NCI-H2029 (cell line): Measurements from ENCODE around the gene ADAM22.

Experiments
- DNase-seq: peaks from one replicate; lab custom pipeline; 2025; lab: John Stamatoyannopoulos, UW

The ADAM22 gene

DNA sequence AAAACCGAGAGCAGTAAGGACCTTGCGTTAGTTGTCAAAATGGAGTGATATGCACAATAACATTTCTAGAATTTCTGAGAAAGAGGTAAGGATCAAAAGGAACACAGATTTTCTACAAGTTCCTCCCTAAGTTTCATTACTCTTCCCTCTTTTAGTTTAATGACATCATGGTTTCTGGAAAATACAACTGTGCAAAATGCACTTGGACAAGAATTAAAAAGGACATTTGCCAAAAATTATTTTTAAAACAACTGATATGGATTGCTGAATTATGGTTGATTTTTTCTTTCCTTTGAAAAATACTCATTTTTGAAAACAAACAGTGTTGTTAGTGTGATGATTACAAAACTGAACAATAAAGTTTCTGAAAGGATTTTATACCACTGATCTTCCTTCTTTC is 233.7 kb downstream of the ADAM22 start:
- DNase-seq, result no peak

DNA sequence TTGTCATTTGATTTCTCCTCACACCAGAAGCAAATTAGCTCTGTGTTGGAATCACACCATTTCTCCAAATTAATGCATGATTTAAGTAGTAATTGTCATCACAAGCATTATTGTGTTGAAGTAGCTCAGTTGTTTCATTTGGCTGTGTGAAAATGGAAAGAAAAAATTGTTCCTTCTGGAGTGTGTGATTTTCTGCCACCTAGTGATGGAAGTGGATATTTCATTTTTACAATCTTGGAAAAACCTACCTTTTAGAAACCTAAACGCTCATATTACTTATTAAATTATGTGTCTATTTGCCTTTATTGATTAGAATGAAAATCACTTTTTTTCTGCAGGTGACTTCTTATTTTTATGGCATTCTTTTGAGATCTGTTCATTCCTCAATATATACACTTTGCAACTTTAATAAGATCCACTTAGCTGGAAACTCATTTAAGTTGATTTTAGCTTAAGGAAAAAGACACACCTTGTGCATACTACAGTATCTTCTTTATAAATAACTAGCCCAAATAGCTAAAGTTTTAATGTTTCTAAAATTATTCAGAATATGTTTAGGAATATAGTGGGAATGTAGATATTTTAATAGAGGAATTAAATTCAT is 235.8 kb downstream of the ADAM22 start:
- no peak for DNase-seq

DNA sequence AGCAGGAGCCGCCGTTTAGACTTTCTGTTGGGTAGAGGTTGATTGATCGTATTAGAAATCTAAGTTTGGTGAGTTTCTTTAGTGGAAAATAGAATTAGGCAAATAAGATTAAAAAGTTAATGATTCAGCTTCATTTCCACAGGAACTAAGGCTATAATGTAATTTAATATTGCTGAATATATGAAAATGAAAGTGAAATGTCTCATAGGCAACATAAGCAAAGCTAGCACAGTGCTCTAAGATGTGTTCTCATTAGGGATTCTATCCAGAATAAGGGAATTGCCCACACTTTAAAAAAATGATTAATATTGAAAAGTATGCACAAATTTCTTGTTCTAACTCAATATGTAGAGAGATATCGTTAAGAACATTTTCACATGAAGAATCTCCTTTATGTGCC is 238.8 kb downstream of the ADAM22 start:
- DNase-seq, result no peak

DNA sequence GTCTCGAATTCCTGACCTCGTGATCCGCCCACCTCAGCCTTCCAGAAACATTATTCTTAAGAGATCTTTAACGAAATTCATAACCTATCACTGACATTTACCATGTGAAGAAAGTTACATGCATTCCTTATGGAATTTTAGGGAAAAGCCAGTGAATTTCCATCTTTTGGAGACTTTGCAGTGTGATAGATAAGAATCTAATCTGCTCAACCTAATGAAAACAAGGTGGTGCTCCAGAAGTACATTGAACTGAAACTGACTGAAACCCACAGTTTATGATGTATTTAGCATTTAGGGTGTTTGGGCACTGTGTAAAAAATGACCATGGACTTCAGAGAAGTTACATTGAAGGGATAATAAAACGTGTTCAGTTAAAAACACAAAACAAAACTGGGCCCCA is 242.1 kb downstream of the ADAM22 start:
- DNase-seq, result no peak

DNA sequence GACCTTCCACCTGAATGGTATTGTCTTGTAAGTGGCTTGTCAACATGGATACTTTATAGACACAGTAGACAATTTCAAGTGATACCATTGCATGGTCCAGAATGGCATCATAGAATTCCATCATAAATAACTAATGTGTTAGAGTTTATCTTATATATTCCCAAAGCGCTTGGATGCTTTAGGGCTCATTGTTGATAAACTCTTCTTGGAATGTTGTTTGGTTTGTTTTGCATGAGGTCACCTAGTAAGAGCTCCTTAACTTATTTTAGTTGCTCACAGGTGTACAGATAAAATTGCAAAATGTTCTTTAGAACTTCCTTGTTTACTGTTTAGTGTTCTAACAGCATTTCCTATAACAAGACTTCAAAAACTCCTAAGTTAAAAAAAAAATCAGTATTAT is 249.0 kb downstream of the ADAM22 start:
- no peak for DNase-seq

DNA sequence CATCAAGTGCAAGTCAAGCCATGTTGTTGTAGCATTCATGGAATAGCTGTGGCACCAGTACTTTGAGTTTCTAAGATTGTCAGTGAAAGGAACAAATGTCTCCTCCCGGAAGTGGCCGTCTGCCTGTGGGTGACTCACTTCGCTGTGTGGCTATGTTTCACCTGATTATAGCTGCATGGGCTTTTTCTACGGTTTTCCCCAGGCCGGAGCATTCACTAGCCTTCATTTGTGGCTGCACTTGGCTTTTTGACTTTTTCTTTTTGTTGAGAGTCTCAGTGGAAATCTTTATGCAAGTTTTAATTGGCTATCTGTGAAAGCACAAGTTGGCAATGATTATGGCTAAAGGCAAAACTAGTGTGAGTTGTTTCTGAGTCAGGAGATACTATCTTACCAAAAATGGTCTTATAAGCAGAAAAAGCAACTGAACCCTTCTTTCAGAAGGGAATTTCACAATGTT is 250.8 kb downstream of the ADAM22 start:
- no peak for DNase-seq

DNA sequence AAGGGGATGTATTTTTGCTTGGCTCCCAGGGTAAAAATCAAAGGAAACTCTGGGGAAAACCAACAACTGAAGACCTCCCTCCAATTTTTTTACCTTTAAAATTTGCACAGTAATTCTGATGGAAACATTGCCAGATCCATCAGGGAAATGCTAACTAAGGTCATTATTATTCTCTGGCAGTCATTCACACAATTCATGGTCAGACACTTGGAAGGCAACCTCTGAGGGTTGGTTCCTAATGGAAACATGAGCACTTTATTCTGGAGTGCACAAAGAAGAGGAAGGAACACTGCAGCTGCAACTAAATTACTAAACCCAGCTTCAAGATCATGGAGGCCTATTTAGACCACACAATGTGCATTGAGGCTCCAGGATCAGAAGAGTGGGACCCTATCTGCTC is 251.6 kb downstream of the ADAM22 start:
- DNase-seq, result no peak

DNA sequence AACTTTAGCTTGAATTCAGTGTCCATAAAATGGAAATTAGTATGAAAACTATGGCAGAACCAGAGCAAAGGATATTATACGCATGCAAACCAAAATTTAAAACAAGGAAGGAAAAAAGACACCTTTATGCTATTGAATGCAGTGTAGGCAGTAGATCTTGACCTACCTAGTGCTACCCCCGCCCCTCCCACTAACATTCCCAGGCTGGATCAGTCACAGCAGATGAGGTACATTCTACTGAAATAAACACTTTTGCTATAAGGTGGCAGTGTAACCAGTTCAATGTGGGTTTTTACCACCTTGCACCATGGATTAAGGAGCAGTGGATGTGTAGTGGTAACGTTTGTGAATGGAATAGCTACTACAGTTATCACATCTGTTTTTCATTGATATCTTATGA is 257.9 kb downstream of the ADAM22 start:
- no peak for DNase-seq

DNA sequence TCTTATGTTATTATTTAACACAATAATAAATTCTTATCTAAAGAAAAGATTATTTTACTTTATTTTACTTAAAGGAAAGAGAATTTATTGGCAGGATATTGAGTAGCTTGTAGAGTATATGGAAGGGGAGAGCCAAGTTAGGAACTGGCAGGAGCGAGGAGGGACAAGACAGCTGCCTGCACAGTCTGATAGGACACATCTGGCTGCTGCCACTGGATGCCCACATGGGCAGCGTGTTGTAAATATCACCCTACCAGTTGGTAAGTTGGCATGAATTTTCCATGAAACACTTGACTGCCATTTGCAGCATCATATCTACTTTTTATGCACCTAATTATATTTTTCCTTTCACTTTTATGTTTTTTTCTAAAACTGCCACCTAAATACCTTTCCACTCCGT is 266.2 kb downstream of the ADAM22 start:
- DNase-seq, result no peak

DNA sequence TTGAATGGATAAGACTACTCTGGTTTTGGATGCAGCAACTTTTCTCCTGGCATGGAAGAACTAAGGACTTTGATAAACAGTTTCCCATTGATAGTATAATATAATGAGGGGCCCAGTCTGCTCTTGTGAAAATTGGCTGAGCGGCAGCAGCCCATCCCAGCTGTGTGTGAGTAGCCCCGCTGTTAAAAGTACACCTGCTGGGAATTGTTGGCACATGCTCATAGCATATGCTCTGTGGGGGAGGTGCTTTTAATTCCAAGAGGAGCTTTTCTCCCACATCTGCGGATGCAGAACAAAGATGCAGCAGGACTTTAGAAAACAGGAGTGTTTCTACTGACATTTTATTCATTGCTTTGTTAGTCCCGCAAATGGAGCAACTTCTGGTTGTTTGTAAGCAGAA is 266.7 kb downstream of the ADAM22 start:
- peak; percentile 31 for DNase-seq

DNA sequence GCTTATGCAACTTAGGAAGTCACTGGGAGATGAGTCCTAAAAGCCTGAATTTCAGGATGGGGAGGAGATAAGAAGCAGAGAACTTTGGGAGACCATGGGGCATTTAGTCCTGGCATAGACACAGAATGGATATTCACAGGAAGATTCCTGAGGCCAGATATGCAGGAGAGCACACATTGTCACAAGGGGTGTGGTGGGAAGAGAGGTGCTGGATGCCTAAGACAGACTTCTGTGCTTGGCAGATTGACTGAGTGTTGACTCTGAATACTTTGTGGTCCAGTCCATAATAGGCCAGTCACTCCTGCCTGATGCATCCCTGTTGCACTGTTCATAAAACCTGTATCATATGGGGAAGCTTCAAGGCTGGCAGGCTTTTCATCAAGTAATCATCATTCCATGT is 267.3 kb downstream of the ADAM22 start:
- DNase-seq, result no peak

DNA sequence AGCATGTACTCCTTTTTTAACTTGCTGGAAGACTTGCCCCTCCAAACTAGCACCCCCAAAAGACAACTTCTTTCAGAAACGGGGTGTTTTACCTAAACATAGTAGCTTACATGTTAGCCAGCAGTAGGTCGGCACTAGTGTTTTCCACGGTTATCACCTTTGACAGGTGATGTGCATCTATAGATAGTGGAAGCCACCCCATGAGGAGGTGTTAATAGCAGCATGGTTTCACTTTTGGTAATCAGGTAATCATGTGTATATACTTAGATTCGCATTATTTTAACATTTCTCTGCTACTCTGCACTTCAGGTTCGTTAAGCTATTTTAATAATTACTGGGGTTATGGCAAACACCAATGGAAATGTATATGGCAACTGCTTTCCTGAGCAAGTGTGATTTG is 268.2 kb downstream of the ADAM22 start:
- no peak for DNase-seq

DNA sequence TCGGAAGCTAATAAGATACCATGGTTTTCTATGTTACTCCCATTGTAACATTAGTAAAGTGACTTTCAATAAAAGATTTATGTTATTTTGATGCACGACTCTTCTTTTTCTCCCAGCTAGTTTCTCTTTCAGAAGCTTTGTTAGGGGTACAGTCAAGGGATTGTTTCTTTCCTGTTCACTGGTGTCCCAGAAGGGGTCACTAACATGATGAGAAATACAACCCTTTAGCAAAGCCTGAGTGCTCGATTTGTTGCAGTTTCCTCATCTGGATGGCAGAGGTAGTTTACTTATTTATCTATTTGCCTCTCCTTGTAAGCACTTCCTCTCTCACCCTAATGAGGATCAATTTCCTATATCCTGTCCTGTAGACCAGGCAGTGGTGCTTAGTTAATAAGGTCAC is 268.7 kb downstream of the ADAM22 start:
- no peak for DNase-seq

DNA sequence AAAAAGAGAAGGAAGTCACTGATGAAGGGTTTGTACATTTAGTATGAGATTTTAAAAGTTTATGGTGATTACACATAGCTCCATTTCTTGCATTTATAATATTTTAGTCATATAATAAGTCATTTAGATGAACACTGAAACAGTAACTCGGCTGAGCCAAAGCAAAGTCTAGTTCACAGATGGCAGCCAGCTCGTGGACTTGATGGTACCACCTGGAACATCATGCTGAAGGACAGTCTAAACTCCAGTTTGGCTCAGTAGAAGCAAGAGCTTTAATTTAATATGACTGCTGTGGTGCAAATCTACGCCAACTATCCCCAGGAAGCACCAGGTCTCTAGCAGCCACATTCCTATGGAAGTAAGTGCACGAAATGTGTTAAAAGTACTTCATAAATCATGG is 269.4 kb downstream of the ADAM22 start:
- DNase-seq, result no peak

DNA sequence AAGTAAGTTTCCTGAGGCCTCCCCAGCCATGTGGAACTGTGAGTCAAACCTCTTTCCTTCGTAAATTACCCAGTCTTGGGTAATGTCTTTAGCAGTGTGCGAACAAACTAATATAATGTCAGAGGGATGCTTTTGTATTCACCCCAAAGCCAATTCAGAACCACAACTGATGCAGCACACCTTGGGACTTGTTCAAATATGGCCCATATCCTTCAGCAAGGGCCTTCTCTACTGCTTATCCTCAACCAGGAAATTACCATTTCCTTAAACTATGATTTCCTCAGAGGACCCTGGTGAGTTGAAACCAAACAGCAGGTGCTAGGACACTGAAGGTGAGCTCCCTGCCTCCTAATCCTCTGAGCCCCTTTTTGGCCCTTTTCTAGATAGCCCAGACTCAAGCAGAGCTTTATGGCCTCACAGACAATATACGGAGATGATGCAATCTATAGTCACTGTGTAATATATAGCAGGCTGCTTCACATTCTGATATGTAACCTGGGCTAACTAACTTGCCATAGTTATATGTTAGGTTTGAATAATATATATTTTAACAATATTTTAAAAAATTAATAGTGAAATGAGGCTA is 270.6 kb downstream of the ADAM22 start:
- DNase-seq, result no peak

DNA sequence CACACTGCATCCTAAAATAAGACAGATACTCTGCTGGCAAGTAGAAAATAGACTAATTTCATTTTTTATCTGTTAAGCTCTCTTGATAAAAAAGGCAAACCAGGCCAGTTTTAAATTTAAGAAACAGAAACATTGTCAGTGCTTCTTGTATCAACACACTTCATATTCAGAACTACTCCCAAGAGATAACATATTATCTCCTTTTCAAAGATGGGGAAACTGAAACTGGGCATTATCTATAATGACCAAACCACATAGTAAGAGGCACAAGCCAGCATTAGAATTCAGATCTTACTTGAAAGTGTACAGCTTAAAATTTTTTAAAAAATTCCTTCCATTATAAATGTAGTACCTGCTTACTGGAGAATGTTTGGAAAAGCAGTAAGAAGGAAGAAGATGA is 271.1 kb downstream of the ADAM22 start:
- DNase-seq, result no peak

DNA sequence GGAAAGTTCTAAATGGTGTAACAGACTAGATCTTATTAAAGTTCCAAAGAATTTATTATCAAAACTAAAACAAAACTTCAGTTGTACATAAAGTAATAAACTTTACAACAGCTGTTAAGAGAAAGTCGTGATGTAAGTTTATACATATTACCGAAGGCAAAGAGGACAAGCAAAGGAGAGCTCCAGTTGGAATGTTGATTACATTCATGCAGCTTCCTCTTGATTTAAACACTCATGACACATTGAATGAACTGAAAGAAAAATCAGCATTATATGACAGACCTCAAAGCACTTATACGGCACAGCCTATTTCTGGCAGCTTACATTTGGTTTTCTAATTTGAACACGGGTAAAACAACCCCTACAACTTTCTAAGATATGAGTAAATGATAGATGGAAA is 272.2 kb downstream of the ADAM22 start:
- no peak for DNase-seq

DNA sequence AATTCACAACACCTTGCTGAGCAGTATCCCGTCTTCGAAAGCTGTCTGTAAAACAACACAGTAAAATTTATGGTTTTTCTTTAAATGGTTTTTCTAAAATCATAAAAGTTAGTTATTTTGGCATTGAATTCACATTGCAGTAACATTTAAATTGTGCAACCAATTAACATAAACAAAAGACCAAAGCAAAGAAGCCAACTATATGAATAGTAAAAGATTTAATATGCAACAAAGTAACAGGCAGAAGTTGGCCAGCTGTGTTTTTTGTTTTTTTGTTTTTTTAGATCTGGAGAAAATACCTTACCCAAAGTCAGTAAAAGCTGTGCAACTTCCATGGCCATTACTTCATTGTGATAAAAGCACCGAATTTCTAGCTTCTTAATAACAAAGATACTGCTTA is 274.5 kb downstream of the ADAM22 start:
- no peak for DNase-seq

DNA sequence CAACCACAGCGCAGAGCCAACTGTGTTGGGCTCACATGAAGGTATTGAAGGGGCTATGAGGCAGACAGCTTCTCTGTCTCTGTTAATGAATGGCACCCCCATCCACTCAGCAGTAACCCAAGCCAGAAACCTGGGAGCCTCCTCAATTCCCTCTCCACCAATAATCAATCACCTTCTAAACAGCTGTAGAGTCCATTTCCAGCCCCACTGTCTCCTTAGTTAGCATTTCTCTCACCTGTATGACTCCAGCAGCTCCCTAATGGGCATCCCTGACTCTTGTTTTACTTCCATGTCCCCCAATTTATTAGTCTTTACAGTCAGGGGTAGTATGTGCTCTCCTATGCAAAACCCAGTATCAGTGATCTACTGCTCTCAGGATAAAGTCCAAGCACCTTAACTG is 278.9 kb downstream of the ADAM22 start:
- DNase-seq, result no peak

DNA sequence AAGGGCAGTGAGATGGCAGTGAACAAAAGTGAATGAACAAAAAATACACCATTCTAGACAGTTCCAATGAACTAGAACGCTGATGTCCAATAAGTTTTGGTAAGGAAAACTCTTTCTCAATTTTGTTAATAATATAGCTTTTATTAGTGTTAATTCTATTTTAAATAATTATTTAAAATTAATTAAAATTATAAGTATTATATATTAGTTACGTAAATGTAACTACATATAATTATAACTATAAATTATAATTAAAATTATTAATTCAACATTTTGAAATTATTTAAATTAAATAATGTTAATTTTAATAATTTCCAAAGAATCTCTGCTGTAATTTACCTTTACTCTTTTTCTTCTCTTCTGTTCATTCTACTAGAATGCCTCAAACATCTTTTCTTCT is 280.4 kb downstream of the ADAM22 start:
- DNase-seq, result no peak

DNA sequence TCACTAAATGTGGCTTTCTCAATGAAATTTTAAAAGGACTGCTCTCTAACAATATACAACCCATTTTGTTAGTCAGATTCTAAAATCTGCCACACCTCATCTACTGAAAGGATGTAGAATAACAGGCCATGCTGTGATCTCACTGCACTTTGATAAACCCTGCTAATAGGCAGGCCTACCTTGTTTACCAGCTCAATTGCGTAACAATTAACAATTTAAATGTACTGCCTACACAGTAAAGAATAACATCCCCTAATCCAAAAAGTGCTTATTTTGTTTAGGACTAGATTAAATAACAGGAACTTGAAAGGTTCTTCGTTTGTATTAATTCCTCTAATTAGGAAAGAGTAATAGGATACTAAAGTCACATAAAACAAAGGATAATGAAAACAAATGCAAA is 281.2 kb downstream of the ADAM22 start:
- no peak for DNase-seq

DNA sequence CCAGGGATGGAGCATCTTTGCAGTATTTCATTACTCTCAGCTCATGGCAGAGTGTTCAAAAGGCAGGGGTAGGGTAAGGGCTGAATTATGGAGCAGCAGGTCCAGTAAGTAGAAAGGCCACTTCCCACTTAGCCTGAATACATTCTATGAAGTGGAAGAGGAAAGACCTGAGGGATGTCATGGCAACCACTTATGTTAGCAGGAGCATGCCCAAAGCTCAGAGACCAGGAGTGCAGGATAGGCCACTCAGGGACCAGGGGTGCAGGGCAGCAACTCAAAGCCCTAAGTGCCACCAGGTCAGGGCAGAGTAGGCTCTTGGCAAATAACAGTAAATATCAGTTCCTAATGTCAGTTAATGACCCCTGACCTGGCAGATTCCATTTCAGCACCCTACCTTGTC is 282.2 kb downstream of the ADAM22 start:
- DNase-seq, result peak; percentile 22

DNA sequence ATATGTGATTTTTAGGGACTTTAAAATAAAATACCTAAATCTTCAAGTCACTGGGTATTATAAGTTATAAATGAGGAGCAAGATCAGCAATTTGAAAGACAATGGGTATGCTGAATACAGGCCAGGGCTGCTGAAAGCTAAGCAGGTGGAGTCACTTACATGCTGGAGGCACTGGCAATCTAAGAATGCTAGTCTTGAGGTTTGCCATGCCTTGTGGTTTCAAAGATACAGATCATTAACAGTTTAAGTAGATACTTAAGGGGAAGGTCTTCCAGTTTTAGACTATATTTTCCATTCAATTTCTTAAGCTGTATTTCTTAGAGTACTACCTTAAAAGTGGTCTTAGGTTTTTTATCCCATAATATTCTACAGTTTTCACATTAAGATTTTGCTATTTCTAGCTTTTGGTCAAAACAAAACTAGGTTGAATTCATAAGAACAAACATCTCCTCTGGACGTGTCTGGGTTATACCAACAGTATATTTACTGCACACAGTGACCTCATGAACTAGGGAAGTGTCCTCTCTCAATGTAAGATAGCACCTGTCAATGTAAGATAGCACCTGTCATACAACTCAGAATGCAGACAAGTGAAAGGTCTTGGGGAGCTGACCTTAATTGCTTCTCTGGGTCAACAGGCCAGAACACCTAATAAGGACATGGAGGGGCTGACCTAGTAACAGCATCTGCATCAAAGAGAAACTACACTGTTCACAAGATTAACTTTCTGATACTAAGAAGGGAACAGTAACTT is 283.8 kb downstream of the ADAM22 start:
- no peak for DNase-seq

DNA sequence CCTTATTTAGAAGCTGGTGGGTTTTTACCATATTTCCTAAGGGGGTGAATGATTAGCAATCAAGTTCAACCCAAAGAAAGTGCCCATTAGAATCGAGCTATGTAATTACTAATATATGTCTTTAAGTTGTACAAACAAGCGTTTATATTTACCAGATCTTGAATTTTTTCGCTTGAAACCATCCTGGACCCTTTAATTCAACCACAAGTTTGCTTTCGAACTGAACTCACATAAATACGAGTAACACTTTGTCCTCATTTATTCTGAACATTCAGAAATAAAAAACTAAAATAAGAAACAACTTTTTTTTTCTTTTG is 284.3 kb downstream of the ADAM22 start:
- no peak for DNase-seq
